Stomach (tissue), 9 donors: ENCODE data around the gene PRKN. TPM values are rescaled to one million over a fixed set of nuclear protein-coding genes. Genes with fewer than 3 reads are reported as not detected.

Source experiments
- DNase-seq, 2 donors: peaks; one replicate each; pipeline versions ENCODE4 v3.0.0 to v3.0.0-alpha.2; 2013 to 2019
- H3K27ac ChIP-seq, 5 donors: fragments of 200-600 bp in 4 of 5; sonication (generic) in 4 of 5; one replicate each; pipeline ENCODE4 v1.5.1; 2013 to 2019; ENCODE audit warnings: mild to moderate bottlenecking in 1 of 5, moderate library complexity in 1 of 5
- H3K27me3 ChIP-seq, 3 donors: fragments of 200-600 bp; sonication (generic); one replicate each; pipeline ENCODE4 v1.5.1; 2017 to 2019; ENCODE audit warnings: mixed run types in 1 of 3
- H3K36me3 ChIP-seq, 4 donors: fragments of 200-600 bp; sonication (generic); 1 replicate in 3 of 4; 2 replicates in 1 of 4; pipeline ENCODE4 v1.5.1; 2016 to 2019
- H3K4me1 ChIP-seq, 4 donors: fragments of 200-600 bp; sonication (generic); one replicate each; pipeline ENCODE4 v1.5.1; 2016 to 2019
- H3K4me3 ChIP-seq, 4 donors: fragments of 200-600 bp; sonication (generic) in 3 of 4; one replicate each; pipeline ENCODE4 v1.5.1; 2016 to 2019; ENCODE audit warnings: mild to moderate bottlenecking in 1 of 4
- H3K9me3 ChIP-seq, 4 donors: fragments of 200-600 bp; sonication (generic); one replicate each; pipeline ENCODE4 v1.5.1; 2016 to 2019
- EP300 ChIP-seq: sonication (generic); formaldehyde crosslinking; IDR thresholded peaks from one replicate; pipeline ENCODE4 v1.6.1; 2017; ENCODE audit warnings: antibody characterized with exemption
- POLR2A ChIP-seq, 4 donors: fragments of 450-650 bp; IDR thresholded peaks; one replicate each; pipeline ENCODE4 v1.6.1; 2016; ENCODE audit warnings: antibody characterized with exemption in 4 of 4, control low read depth in 2 of 4, mild to moderate bottlenecking in 1 of 4, moderate library complexity in 1 of 4
- POLR2AphosphoS5 ChIP-seq, 3 donors: sonication (generic); formaldehyde crosslinking; IDR thresholded peaks; one replicate each; pipeline ENCODE4 v1.6.1; 2016; ENCODE audit warnings: antibody characterized with exemption in 3 of 3
- WGBS, 5 donors: extraction: QIAGEN DNeasy Blood & Tissue Kit in 3 of 5; methylation state at CpG; one replicate each; pipeline versions ENCODE4 v1.1.5 to v1.1.7; 2013 to 2018; 5-methylcytosine and 5-hydroxymethylcytosine counted together
- intact Hi-C: fragments of 100-400 bp; cut with DNase I; formaldehyde crosslinking; loops from one replicate; pipeline ENCODE4 v1.15.1; 2023; ENCODE audit warnings: low total_unique reads
- polyA plus RNA-seq, 3 donors: library from polyadenylated mRNA; stranded (reverse); fragments of 200-250 nt; gene quantifications; one replicate each; pipeline ENCODE4 v1.2.3, GENCODE V29; 2013
- total RNA-seq, 5 donors: library from RNA; depleted of rRNA; stranded (reverse); fragments of >200 nt; gene quantifications; one replicate each; pipeline versions ENCODE4 v1.1.0 to v1.2.3, GENCODE V29; 2014 to 2016
- TF ChIP-seq, protein P1 (sequence below), 7 experiments: fragments of 450-650 bp in 4 of 7; fragments of 200-600 bp in 3 of 7; sonication (generic) in 3 of 7; IDR thresholded peaks; one replicate each; pipeline ENCODE4 v1.5.1; 2016 to 2019; ENCODE audit warnings: antibody characterized with exemption in 7 of 7, control low read depth in 2 of 7, mild to moderate bottlenecking in 1 of 7
- donor health status: healthy with polysubstance abuse.
- donor health status: Bipolar disorder and iron deficiency.
- donor health status: healthy.

The PRKN gene
- total and polyA plus RNA-seq, 8 donors, result 0.68 to 19.8 (median 9.5) TPM

DNA sequence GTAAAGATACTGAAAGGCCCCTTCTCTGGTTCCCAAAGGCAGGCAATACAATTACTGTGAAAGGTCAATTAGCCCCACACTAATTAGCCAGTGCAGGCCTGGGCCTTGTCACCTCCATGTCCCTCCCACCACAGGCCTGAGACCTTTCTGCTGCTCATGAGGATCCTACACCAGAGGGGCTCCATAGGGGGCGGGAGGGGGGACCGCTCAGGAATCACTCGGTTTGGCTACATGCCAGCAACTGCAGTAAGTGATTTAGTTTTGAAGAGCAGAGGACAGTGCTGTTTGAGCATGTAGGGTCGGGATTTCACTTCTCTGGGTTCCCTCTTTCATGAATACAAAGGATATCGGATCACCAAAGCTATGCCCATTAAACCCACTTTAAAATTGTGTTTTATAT is 455.6 kb downstream of the PRKN start:
- 70 to 83% (median 78%) methylated on average over 5 of the region's 5 CpGs for WGBS, 5 donors
- no peaks in the 10 kb centered on the region for H3K9me3 ChIP-seq
- H3K27ac ChIP-seq, result no peak overlapping the region
- H3K4me3 ChIP-seq, result no peak overlapping the region
- intact Hi-C loops, result no loop called here
- H3K4me1 ChIP-seq, result no peaks in the 10 kb centered on the region
- TF ChIP-seq POLR2A (IDR thresholded peaks at IDR 0.05) (no peak), POLR2AphosphoS5 (IDR thresholded peaks at IDR 0.05) (no peak), EP300 (no peak)
- TF ChIP-seq, protein P1, sequence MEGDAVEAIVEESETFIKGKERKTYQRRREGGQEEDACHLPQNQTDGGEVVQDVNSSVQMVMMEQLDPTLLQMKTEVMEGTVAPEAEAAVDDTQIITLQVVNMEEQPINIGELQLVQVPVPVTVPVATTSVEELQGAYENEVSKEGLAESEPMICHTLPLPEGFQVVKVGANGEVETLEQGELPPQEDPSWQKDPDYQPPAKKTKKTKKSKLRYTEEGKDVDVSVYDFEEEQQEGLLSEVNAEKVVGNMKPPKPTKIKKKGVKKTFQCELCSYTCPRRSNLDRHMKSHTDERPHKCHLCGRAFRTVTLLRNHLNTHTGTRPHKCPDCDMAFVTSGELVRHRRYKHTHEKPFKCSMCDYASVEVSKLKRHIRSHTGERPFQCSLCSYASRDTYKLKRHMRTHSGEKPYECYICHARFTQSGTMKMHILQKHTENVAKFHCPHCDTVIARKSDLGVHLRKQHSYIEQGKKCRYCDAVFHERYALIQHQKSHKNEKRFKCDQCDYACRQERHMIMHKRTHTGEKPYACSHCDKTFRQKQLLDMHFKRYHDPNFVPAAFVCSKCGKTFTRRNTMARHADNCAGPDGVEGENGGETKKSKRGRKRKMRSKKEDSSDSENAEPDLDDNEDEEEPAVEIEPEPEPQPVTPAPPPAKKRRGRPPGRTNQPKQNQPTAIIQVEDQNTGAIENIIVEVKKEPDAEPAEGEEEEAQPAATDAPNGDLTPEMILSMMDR (IDR thresholded peaks at IDR 0.05), result no peak
- H3K27me3 ChIP-seq, result no peaks in the 10 kb centered on the region
- no peaks in the 10 kb centered on the region for H3K36me3 ChIP-seq
- no peak for DNase-seq

DNA sequence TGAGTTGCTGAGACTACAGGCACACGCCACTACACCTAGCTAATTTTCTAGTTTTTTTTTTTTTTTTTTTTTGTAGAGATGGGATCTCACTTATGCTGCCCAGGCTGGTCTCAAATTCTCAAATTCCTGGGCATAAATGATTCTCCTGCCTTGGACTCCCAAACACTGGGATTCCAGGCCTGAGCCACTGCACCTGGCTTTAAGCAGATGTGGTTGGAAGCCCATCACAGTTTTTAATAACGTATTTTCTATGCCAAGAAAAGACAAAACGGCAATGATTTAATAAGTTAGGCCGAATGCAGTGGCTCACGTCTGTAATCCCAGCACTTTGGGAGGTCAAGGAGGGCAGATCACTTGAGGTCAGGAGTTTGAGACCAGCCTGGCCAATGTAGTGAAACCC is 456.6 kb downstream of the PRKN start:
- H3K36me3 ChIP-seq, result no peaks in the 10 kb centered on the region
- TF ChIP-seq, protein P1 (IDR thresholded peaks at IDR 0.05), result no peak
- no peak for TF ChIP-seq POLR2AphosphoS5 (IDR thresholded peaks at IDR 0.05)
- no peak for TF ChIP-seq POLR2A (IDR thresholded peaks at IDR 0.05)
- TF ChIP-seq EP300, result no peak
- WGBS, 5 donors, result 78 to 90% (median 82%) methylated on average over 5 of the region's 5 CpGs
- H3K4me1 ChIP-seq, result no peaks in the 10 kb centered on the region
- H3K9me3 ChIP-seq, result no peaks in the 10 kb centered on the region
- intact Hi-C loops, result no loop called here
- no peak overlapping the region for H3K27ac ChIP-seq
- DNase-seq, result no peak
- no peak overlapping the region for H3K4me3 ChIP-seq
- no peaks in the 10 kb centered on the region for H3K27me3 ChIP-seq

GRCh38 chr6:162267641-162268040 is 459.9 kb downstream of the PRKN start:
- H3K4me3 ChIP-seq, result no peak overlapping the region
- TF ChIP-seq, protein P1 (IDR thresholded peaks at IDR 0.05), result no peak
- TF ChIP-seq EP300 (no peak), POLR2A (IDR thresholded peaks at IDR 0.05) (no peak), POLR2AphosphoS5 (IDR thresholded peaks at IDR 0.05) (no peak)

DNA sequence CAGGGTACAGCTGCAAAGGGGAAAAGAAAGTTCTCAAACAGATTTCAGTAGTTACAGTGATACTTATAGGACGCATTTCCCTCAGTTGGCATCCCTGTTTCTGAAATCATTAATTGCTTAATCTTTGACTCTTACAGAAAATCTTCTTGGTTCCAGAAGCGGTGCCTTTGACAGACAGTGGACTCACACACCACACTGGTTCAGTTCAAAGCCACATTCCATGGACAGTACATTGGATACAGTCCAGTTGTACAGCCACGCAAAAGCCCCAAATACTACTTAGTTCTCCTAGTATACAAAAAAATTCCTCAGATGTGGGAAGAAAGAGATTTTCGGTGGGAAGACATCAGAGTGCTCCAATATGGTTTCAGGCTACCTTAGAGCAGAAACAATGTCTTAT is 460.4 kb downstream of the PRKN start:
- Histone ChIP-seq H3K27me3 (no peaks in the 10 kb centered on the region), H3K4me3 (no peak overlapping the region), H3K9me3 (no peaks in the 10 kb centered on the region), H3K27ac (no peak overlapping the region), H3K4me1 (no peaks in the 10 kb centered on the region), H3K36me3 (no peaks in the 10 kb centered on the region)
- DNase-seq, result no peak
- TF ChIP-seq, protein P1 (IDR thresholded peaks at IDR 0.05), result no peak
- TF ChIP-seq EP300, result no peak
- TF ChIP-seq POLR2AphosphoS5 (IDR thresholded peaks at IDR 0.05), result no peak
- no peak for TF ChIP-seq POLR2A (IDR thresholded peaks at IDR 0.05)
- WGBS, 5 donors, result 60 to 84% (median 67%) methylated on average over 4 of the region's 4 CpGs
- intact Hi-C loops, result no loop called here

More at GRCh38 chr6:162267641-162268040, 459.9 kb downstream of the PRKN start:
- H3K27ac ChIP-seq, result no peak overlapping the region
- H3K9me3 ChIP-seq, result no peaks in the 10 kb centered on the region
- no peaks in the 10 kb centered on the region for H3K4me1 ChIP-seq
- WGBS, 5 donors, result 76 to 89% (median 84%) methylated on average over 2 of the region's 2 CpGs
- no peaks in the 10 kb centered on the region for H3K36me3 ChIP-seq
- intact Hi-C loops, result no loop called here
- no peaks in the 10 kb centered on the region for H3K27me3 ChIP-seq
- no peak for DNase-seq
